DMS153 (cell line): Measurements from ENCODE around the gene GGACT.
A peak's percentile ranks its signal among the peaks of the same experiment; 100 is the strongest.
"Not testable (repeated sequence)": the region's sequence is repeated elsewhere in the genome, so short reads cannot be mapped to it uniquely, and the experiment has no call there.

Experiments
- DNase-seq: peaks from one replicate; lab custom pipeline; 2025; lab: John Stamatoyannopoulos, UW

Gene GGACT

DNA sequence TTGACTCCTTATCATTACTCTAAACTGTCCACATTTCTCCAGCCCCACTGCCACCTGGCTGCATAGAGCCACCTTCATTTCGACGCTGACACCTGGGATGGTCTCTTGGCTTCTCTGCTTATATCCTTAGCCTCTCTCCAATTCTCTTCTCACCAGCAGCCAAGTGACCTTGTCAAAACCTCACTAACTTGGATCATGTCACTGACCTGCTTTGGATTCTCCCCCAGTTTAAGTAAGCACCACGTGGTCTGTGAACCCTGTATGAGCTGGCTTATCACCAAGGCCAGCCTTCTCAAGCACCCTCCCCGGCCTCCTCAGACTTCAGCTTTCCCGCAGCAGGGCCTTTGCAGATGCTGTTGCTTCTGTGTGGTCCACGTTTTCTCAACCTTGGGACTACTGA, 12.3 kb upstream of the GGACT start:
- no peak for DNase-seq

DNA sequence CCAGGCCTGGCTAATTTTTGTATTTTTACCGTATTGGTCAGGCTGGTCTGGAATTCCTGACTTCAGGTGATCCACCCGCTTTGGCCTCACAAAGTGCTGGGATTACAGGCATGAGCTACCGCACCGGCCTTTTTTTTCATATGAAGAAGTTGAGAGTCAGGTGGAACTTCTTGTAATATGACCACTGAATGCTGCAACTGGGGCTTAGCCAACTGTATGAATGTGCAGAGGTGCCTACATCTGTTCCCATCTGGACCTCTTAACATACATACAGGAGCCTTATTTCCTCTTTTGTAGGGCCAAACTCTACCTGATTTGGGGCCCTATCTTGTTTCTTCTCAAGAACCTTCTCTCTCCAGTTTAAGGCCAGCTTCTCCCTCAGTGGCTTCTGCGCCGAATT, 11.9 kb upstream of the GGACT start:
- no peak for DNase-seq

DNA sequence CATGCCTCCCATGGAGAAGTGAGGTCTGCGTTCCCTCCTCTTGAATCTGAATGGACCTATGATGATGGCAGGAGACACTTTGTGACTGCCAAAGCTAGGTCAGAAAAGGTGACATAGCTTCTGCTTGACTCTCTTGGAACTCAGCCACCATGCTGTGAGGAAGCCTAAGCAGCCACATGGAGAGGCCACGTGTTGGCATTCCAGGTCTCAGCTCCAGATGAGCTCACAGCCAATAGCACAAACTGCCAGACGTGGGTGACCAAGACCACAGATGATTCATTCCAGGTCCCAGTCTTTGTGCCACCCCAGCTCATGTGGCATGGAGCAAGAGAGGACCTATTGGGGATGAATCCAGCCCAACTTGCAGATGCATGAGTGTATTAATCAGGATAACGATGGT, 8.7 kb upstream of the GGACT start:
- DNase-seq: no peak

DNA sequence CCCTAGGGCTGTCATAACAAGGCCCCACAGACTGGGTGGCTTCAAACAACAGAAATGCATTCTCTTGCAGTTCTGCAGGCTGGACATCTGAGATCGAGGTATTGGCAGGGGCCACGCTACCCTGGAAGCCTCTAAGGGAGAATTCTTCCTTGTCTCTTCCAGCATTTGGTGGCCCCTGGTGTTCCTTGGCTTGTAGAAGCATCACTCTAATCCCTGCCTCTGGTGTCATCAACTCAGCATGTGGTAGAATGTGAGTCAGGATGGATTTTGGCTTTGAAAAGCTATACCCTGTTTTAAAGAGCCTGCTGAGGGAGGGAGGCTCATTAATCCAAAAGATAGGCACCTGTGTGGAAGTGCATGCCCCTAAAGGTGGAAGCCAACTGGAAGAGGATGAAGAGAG, 7.9 kb upstream of the GGACT start:
- no peak for DNase-seq

DNA sequence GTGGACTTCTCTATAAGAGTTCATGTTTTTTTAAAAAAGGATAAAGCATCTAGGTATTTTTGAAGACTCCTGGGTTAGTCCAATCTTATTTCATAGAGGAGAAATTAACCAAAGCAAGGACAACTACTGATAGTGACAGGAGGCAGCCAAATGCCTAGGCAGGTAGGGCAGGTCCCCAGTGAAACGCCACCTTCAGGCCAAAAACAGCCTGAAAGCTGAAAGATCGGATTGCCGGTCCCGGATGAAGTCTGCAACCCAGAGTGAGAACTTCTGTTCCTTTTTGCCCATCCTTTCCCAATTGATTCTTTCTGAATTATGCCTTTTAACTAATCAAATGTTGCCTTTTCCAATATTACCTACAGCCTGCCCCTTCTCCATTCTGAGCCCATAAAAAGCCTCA, 6.1 kb upstream of the GGACT start:
- DNase-seq: no peak

DNA sequence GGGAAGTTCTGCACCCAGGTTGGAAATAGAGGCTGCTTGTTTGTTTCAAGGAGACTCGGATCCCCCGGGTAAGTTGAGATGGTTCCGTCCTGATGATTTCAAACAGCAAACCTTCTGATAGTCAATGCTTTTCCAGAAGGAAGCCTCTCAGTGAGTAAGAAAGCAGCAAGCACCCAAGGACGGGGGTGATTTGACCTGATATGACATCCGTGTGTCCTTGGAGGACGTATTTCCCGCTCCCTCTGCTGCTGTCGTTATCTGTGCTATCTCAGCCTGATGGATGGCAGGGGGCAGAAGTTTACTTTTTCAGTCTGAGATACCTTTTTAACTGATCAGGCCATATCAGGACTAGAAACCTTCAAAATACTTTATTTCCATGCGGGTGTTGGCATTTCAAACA, 5.7 kb upstream of the GGACT start:
- no peak for DNase-seq

DNA sequence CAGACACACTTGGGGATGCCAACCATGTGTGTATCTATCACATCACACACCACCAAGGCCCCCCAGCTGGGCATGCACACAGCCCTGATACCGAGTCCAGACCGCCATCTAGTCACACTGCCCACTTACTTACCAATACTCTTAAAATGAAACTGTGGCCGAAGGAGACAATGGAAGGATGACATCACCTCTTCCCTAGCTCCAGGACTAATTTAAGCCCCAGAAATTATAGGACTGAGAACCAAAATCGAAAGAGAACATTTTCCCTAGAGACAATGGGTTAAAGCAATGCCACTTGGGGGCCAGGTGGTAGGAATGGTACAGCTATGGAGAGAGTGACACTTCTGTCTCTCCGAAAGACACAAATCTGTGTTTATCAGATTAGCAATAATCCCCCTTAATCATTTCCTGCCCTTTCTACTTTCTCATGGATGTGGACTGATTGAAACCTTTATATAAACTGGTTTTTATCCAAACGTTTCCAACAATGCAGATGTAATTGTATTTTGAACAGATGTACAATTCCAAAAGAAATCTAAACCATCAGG, 663 bp upstream of the GGACT start:
- DNase-seq: no peak

DNA sequence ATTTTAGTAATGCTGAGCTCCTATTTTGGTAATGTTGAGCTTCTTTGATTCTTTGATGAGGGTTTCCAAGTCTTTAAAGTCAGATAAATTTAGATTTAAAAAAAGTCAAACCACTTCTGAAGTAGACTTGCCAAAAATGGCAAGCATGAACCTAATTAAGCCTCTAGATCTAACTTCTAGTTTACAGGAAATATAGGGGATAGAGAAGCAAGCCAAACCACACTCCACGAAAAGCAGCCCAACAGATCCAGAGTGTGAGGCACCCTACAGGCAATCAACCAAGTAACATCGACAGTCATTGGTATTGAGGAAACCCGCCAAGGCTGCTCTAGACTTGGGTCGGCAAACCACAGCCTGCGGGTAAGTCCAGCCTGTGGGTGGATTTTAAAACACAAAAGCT, 3.7 kb downstream of the GGACT start:
- no peak for DNase-seq

DNA sequence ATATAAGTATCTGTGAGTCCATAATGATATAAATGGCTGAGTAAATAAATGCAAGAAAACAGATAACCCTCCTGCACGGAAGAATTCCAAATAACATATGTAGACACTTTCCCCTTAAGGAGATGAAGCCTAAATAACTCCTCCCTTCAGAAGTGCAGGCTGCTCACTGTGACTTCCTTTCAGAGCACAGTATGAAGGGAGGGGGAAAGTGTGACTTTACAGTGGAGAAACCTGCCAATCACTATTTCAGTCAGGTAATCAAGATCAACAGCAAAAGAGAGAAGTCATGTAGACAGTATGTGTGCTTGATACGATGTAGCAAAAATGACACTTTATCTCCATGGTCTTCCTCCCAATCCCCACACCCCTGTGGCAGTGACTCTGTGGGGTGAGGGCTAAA, 7.1 kb downstream of the GGACT start:
- no peak for DNase-seq

DNA sequence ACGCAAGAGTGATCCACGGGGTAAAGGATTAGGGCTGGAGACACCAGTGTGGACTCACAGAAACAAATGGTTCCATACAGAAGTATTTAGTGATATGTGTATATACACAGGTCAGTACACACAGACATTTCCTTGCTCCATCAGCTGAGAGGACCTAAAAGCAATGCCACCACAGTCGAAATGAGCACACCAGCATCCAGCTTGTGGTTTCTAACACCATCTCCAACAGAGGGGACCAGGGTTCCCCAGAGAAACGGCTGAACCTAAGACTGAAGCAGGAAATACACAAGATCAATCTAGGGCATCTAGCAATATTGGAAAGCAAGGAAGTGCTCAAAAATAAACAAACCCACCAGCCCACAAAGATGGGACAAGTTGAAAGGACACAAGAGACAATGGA, 7.6 kb downstream of the GGACT start:
- DNase-seq: no peak

DNA sequence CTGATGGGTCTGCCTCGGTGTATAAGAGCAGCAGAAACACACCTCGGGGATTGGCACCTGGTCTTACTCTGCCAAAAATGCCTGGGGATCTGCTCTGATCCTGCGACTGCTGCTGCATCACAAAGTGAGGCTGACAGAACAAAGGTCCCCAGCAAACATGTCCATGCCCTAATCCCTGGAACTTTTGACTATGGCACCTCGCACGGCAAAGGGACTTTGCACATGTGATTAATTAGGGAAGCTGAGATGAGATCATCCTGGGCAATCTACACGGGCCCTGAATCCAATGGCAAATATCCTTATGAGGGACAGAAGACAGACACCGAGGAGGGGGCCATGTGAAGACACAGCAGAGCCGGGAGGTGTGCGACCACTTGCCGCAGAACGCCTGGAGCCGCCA, 8.5 kb downstream of the GGACT start:
- DNase-seq: no peak

DNA sequence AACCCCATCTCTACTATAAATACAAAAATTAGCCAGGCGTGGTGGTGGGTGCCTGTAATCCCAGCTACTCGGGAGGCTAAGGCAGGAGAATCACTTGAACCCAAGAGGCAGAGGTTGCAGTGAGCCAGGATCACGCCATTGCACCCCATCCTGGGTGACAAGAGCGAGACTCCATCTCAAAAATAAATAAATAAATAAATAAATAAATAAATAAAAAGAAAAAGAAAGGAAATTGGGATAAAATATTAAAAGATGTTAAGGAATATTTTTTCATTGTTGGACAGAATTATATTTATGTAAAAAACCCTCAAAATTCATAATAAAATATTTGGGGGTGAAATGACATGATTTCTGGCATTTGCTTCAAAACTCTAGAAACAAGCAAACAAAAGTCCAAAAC, 11.3 kb downstream of the GGACT start:
- not testable (repeated sequence) for DNase-seq

DNA sequence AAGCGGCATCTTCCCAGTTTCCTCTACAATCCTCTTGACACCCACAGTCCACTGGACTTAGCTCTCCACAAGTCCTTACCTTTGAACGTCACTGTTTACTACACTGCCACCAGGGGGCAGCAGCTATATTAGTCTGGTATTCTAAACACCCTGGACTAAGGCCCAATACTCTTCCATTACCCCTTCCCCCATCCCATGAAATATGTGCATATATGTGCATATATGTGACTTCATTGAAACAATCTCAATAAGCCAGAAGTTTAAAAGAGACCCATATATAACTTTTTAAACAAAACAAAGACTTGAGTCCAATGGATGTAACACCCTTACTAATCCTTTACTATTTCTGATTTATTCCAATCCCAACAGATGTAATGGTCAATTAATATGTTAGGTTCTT, 15.5 kb downstream of the GGACT start:
- DNase-seq: peak; percentile 24

DNA sequence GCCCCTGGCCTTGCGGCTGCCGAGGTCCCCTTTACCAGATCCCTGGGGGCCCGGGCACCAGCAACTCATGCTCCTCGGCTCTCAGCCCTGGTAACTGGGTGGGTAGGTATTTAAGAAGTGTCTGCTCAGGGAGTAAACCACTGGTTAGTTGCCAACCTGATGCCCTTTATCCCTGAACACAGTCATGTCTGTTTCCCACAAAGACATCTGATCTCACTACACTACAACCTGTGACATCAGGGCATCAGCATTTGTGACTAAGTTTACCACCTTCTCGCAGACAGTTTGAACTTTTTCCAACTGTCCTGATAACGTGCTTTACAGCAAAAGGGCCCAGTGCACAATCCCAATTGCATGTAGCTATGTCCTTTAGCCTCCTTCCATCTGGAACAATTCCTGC, 22.0 kb downstream of the GGACT start:
- DNase-seq: no peak

DNA sequence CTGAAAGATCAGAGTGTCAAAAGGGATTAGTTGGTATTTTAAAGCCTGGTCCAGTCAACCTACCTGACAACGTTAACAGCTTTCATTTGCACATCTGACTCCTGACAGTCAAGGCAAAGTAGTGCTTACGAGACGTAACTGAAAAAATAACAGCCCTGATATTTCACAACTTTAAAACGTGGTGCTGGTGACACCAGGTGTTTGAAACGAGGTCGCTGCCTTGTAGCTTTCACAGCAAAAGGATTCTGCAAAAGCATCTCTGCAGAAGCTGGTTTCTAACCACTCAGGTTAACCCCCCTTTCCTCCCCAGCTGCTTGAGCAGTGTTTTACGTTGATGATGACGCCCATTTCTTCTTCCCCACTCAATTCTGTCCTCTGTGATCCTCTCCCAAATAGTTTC, 23.3 kb downstream of the GGACT start:
- DNase-seq: no peak

DNA sequence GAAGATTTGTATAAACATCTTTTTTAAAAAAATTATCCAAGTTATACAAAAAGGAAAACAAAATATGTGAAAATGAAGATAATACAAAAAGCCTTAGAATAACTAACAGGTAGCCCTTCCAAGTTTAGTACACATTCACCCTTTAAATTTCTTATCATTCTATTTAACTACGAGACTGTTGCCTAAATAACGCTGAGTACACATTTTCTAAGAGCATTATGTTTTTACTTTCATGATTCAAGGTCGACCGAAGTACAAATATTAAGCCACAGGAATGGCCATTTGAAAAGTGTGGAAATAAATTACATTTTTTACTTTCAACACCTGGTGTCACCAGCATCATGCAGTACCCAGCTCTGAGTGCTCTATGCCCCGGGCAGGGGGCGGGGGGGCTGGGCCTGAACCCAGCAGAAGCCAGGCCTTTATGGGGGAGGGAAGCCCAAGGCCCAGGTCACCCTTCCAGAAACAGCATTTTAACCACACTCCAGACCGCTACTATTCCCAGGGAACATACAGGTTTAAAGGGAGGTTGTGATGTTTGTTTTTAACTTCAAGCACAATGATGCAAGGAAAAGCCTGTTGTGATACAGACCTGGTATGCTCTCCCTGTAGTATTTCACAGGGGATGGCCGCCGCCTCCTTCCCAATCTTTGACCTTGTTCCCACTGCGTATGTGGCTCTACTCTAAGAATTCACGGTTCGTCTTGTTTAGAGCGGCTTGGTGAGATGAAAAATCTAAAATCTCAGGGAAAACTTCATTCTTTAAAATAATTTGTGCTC, 24.0 kb downstream of the GGACT start:
- DNase-seq: no peak

DNA sequence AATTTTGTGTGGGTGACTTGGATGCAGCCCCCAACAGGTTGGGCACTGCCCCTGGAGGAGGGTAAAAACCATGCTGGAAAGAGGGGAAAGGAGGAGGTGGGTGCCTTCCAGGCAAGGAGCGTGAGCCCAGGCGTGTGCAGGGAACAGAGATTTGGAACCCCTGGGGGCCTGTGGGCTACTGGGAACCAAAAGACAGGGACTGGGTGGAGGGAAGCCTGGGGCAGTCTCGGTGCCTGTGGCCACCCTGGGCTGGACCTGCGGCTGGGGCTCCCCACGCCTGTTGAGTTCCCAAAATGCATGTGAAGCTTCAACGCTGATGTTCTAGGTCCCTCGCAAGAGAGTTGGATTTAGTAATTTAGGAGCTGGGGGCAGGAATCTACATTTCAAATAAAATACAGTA, 24.8 kb downstream of the GGACT start:
- no peak for DNase-seq

DNA sequence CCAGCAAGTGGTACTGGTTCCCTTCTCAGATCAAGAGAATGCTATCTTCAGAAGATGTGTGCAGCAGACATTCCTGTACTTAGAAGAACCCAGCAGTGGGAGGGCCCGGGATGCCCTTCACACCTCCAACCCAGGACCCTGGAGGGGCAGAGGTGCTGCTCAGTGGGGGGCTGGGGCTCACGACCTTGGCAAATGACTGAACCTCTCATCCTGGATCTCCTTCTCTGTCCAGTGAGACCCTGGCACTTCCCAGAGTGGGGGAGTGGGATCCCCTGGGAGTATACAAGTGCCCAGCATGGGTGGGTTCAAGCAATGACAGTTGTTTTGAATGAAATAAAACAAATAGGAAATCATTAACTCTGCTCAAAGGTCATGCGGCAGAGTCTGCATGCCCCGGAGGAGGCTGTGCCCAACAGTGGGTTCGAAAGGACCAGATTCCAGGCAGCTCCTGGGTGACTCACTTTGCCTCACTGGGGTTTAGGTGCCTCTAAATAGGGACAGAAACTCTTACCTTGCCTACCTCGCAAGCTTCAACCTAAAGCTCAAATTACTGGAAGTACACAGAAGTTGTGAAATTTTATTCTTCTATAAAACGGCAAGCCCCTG, 26.9 kb downstream of the GGACT start:
- no peak for DNase-seq

DNA sequence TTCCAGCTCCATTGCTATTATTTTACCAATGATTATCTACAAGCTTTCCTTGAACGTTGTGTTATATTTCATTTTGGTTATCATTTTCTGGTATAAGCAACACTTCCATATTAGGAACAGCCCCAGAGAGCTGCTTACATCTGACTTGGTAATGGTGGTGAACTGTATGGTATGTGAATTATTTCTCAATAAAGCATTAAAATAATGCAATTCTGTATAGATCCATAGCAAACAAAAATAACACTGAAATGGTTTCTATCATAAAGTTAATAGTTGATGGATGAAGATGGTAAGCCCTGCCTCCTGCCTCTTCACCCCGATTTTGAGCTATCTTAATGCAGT, 27.5 kb downstream of the GGACT start:
- DNase-seq: no peak

DNA sequence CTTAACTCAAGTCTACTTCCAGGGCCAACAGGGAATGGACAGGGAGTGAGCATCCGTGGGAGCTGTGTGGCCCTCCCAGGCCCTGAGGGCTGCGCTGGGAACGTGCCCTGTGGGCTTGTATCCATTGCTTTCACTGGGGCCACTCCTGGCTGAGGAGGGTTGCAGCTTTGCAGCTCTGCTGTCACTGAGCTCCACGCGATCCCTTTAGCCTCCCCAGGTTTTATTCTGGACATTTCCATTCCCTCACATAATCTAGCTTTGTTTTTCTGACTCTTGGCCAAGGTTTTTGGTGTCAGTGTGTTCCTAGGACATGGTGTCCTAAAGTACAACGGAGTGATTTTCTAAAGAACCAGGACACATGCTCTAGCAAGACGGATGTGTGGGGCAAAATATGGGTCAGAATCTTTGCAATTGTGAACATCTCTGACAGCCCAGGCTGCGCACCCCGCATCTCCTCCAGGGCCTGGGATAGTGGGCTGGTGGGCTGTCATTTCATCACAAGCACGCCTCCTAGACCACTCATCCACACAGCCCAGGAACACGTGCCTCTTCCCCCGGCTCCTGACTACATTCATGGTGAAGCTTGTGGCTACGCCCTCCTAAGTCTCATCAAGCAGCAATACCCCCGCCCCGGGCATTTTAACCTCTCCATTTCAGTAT, 28.0 kb downstream of the GGACT start:
- no peak for DNase-seq

DNA sequence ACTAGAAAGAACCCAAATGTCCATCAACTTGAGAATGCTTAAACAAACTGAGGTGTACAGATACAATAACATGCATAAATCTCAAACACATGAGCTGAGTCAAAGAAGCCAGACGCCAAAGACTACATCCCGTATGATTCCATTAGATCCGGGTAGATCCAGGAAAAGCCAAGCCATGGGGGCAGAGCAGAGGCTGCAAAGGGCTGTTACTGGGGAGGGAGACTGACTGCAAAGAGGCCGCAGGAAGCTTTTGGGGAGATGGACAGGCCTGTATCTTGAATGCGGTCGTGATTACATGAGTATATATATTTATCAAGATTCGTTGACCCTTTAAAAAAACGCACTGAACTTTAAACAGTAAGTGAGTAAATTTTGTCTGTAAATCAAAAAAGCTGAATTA, 28.7 kb downstream of the GGACT start:
- no peak for DNase-seq

DNA sequence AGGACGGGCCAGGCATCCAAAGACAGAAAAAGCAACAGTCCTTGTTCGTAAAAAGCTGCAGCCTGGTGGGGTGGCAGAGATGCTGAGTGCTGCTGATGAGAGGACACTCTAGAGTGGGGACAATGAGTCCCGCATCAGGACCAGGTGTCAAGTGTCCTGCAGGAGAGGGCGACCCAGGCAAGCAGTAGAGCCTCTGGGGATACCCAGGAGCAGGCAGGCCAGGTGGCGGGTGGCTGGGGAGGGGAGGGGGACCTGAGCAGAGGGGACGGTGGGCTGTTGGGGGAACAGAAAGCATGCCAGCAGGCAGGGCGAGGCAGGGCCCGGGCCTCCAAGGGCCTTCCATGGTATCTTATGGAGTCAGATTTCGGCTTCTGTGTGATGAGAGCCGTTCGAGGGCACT, 35.8 kb downstream of the GGACT start:
- DNase-seq: no peak

DNA sequence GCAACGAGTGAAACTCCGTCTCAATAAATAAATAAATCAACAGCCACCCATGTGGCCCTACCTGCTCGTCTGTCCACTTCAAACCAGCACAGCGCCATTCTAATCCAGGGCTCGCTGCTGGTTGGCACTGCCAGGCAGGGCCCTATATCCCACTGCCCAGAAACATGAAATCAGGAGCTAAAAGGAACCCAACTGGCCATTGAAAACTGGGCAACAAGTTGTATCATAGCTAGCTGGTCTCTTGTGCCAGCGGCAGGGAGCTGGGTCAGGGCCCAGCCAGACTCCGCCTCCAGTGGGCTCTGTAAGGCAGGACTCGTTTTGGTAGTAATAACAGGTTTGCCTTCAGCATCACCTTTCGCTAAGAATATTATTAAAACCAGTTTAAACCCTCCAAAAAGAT, 39.3 kb downstream of the GGACT start:
- DNase-seq: no peak
